ENCODE results near the gene SLC6A4.
"Not testable (repeated sequence)": the region's sequence is repeated elsewhere in the genome, so short reads cannot be mapped to it uniquely, and the experiment has no call there.

SLC6A4 gene

GRCh38 chr17:30217746-30218245, 17.7 kb downstream of the SLC6A4 start:
- DNase-seq, result no peak

- DNase-seq, result no peak
Measured at GRCh38 chr17:30217054-30217453, 18.4 kb downstream of the SLC6A4 start.

- DNase-seq, result no peak
Measured at GRCh38 chr17:30212750-30213149, 22.7 kb downstream of the SLC6A4 start.

- no peak for DNase-seq
Measured at GRCh38 chr17:30211371-30211770, 24.1 kb downstream of the SLC6A4 start.

- no peak for DNase-seq
Measured at GRCh38 chr17:30210901-30211300, 24.6 kb downstream of the SLC6A4 start.

- no peak for DNase-seq
Measured at GRCh38 chr17:30210366-30210765, 25.1 kb downstream of the SLC6A4 start.

GRCh38 chr17:30209930-30210329, 25.6 kb downstream of the SLC6A4 start:
- DNase-seq, result no peak

GRCh38 chr17:30208214-30208613, 27.3 kb downstream of the SLC6A4 start:
- no peak for DNase-seq

GRCh38 chr17:30207655-30208054, 27.8 kb downstream of the SLC6A4 start:
- DNase-seq, result no peak

- no peak for DNase-seq
Measured at GRCh38 chr17:30203471-30203981, 32.0 kb downstream of the SLC6A4 start.

- DNase-seq, result not testable (repeated sequence)
Measured at GRCh38 chr17:30200656-30201055, 34.8 kb downstream of the SLC6A4 start.

- no peak for DNase-seq
Measured at GRCh38 chr17:30200106-30200505, 35.4 kb downstream of the SLC6A4 start.

- DNase-seq, result no peak
Measured at GRCh38 chr17:30199600-30199999, 35.9 kb downstream of the SLC6A4 start.

GRCh38 chr17:30197416-30197815, 38.1 kb downstream of the SLC6A4 start:
- DNase-seq, result no peak

- no peak for DNase-seq
Measured at GRCh38 chr17:30196504-30196903, 39.0 kb downstream of the SLC6A4 start.

GRCh38 chr17:30191072-30191471, 44.4 kb downstream of the SLC6A4 start:
- DNase-seq, result no peak

- no peak for DNase-seq
Measured at GRCh38 chr17:30188211-30188939, 47.1 kb downstream of the SLC6A4 start.

- no peak for DNase-seq
Measured at GRCh38 chr17:30187573-30187972, 47.9 kb downstream of the SLC6A4 start.

- no peak for DNase-seq
Measured at GRCh38 chr17:30186761-30187160, 48.7 kb downstream of the SLC6A4 start.

- DNase-seq, result no peak
Measured at GRCh38 chr17:30176855-30177254, 58.6 kb downstream of the SLC6A4 start.

- no peak for DNase-seq
Measured at GRCh38 chr17:30174556-30174955, 60.9 kb downstream of the SLC6A4 start.

- no peak for DNase-seq
Measured at GRCh38 chr17:30173649-30174048, 61.8 kb downstream of the SLC6A4 start.

GRCh38 chr17:30172560-30172959, 62.9 kb downstream of the SLC6A4 start:
- DNase-seq, result no peak

- no peak for DNase-seq
Measured at GRCh38 chr17:30170415-30170987, 65.0 kb downstream of the SLC6A4 start.

All from activated naive CD4-positive, alpha-beta T cell treated with anti-CD3 and anti-CD28 coated beads, Interleukin-2, amount 50 U/mL, for 16 hours (primary cell).